SK-N-MC (cell line): ENCODE data around the gene TMEM128.

Source experiments
- EZH2 ChIP-seq: fragments of 200-600 bp; sonication (generic); IDR thresholded peaks from one replicate; pipeline ENCODE4 v1.6.1; 2017; ENCODE audit warnings: antibody characterized with exemption
- FOXP2 ChIP-seq: optimal IDR thresholded peaks from 2 replicates; pipeline ENCODE3; 2011; ENCODE audit warnings: mild to moderate bottlenecking, moderate library complexity; ENCODE audit not compliant: insufficient read depth; ENCODE audit errors: extremely low read length, control extremely low read depth
- POLR2AphosphoS5 ChIP-seq: IDR thresholded peaks from 2 replicates; pipeline ENCODE4 v1.6.1; 2012; ENCODE audit warnings: mild to moderate bottlenecking, low read depth, low read length, borderline replicate concordance

- TF ChIP-seq EZH2 (no peak), POLR2AphosphoS5 (no peak), FOXP2 (no peak)
These were observed 361 bp downstream of the TMEM128 start for GRCh38 chr4:4247696-4248028.
